Thyroid gland (tissue), 4 donors: ENCODE data around the gene RPTOR. TPM values are rescaled to one million over a fixed set of nuclear protein-coding genes. Genes with fewer than 3 reads are reported as not detected.

Experiments
- DNase-seq, 2 donors: peaks; one replicate each; pipeline ENCODE4 v3.0.0-alpha.2; 2019
- H3K27ac ChIP-seq, 3 donors: fragments of 200-600 bp; sonication (generic); 1 replicate in 2 of 3; 2 replicates in 1 of 3; pipeline ENCODE4 v1.5.1; 2016 to 2019; ENCODE audit warnings: mild to moderate bottlenecking in 1 of 3, moderate library complexity in 1 of 3
- H3K27me3 ChIP-seq: fragments of 200-600 bp; sonication (generic); one replicate; pipeline ENCODE4 v1.5.1; 2019
- H3K36me3 ChIP-seq, 2 donors: fragments of 200-600 bp; sonication (generic); one replicate each; pipeline ENCODE4 v1.5.1; 2016 to 2019
- H3K4me1 ChIP-seq, 2 donors: fragments of 200-600 bp; sonication (generic); one replicate each; pipeline ENCODE4 v1.5.1; 2017 to 2019
- H3K4me3 ChIP-seq, 3 donors: fragments of 200-600 bp; sonication (generic); replicated peaks in 1 of 3; 1 replicate in 2 of 3; 2 replicates in 1 of 3; pipeline ENCODE4 v1.5.1; 2016; ENCODE audit warnings: mild to moderate bottlenecking in 1 of 3
- H3K9me3 ChIP-seq: fragments of 200-600 bp; sonication (generic); one replicate; pipeline ENCODE4 v1.5.1; 2017
- POLR2A ChIP-seq, 2 donors: fragments of 450-650 bp; IDR thresholded peaks; one replicate each; pipeline ENCODE4 v1.6.1; 2017; ENCODE audit warnings: antibody characterized with exemption in 2 of 2, mild to moderate bottlenecking in 2 of 2, moderate library complexity in 1 of 2
- WGBS, 2 donors: methylation state at CpG; one replicate each; pipeline ENCODE4 v1.1.5; 2017; 5-methylcytosine and 5-hydroxymethylcytosine counted together
- intact Hi-C: fragments of 100-400 bp; cut with DNase I; formaldehyde crosslinking; loops from one replicate; pipeline ENCODE4 v1.15.1; 2023
- total RNA-seq, 4 donors: library from RNA; depleted of rRNA; stranded (reverse); fragments of >200 nt; gene quantifications; one replicate each; pipeline ENCODE4 v1.2.3, GENCODE V29; 2016
- TF ChIP-seq, protein P1 (sequence below), 6 experiments: fragments of 200-600 bp in 3 of 6; fragments of 450-650 bp in 3 of 6; sonication (generic) in 3 of 6; IDR thresholded peaks; one replicate each; pipeline ENCODE4 v1.5.1; 2016 to 2019; ENCODE audit warnings: antibody characterized with exemption in 6 of 6, mild to moderate bottlenecking in 2 of 6, inconsistent platforms in 1 of 6, moderate library complexity in 1 of 6

Gene RPTOR
- total RNA-seq, 4 donors from 2014 or later: 24.2 to 58.1 (median 34.5) TPM

DNA sequence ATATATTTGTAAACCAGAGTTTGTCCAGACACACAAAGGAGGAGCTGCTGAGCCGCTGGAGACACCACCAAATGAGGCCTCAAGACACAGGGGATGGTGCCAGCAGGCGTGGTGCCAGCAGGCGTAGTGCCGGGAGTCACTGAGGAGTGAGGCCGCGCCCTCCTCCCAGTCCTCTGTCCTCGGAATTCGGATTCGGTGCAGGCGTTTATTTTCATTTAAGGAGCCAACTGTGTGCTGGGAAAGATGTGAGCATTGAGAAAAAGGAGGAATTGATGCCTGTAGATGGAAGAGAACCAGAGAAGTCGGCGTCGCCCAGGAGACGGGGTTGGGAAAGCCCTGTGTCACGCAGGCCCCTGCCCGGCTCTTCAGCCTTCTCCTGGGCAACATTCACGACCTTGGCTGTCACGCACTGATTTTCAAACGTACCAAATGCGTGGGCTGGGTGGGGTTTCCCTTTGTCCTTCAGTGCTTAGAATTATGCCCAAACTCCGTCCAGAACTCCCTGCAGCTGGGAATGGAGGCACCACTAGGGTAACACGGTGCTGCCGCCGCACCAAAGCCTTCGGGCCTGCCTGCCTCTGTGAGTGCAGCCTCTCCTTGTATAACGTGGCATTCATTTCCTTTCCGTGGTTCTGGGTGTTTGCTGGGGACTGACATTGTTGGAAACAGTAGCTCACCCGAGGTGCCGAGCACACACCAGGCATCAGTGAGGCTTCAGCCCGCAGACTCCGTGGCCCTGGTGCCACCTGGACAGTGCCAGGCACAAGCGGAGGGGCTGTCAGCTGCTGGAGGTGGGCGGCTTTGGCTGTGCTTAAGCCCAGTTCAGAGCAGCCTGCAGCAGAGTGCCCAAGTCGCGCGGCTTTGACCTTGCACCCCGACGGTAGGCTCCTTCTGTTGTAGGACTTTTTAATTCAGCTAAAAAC is 398.0 kb downstream of the RPTOR start:
- peak; percentile 94 to 97 for DNase-seq
- 58 to 61% methylated on average over 38 of the region's 38 CpGs for WGBS, 2 donors
- Histone ChIP-seq H3K27me3 (no peaks in the 10 kb centered on the region), H3K4me3 (no peak overlapping the region), H3K9me3 (no peaks in the 10 kb centered on the region), H3K27ac (no peak overlapping the region), H3K36me3 (peaks cover 0 to 7% of the 10 kb centered on the region in 2 donors), H3K4me1 (peaks cover 0 to 16% of the 10 kb centered on the region in 2 donors)
- intact Hi-C loops: no loop called here
- TF ChIP-seq, protein P1, sequence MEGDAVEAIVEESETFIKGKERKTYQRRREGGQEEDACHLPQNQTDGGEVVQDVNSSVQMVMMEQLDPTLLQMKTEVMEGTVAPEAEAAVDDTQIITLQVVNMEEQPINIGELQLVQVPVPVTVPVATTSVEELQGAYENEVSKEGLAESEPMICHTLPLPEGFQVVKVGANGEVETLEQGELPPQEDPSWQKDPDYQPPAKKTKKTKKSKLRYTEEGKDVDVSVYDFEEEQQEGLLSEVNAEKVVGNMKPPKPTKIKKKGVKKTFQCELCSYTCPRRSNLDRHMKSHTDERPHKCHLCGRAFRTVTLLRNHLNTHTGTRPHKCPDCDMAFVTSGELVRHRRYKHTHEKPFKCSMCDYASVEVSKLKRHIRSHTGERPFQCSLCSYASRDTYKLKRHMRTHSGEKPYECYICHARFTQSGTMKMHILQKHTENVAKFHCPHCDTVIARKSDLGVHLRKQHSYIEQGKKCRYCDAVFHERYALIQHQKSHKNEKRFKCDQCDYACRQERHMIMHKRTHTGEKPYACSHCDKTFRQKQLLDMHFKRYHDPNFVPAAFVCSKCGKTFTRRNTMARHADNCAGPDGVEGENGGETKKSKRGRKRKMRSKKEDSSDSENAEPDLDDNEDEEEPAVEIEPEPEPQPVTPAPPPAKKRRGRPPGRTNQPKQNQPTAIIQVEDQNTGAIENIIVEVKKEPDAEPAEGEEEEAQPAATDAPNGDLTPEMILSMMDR (IDR thresholded peaks at IDR 0.05): peak in 2 of 6 experiments; percentile 10 to 33
- no peak for TF ChIP-seq POLR2A (IDR thresholded peaks at IDR 0.05)

DNA sequence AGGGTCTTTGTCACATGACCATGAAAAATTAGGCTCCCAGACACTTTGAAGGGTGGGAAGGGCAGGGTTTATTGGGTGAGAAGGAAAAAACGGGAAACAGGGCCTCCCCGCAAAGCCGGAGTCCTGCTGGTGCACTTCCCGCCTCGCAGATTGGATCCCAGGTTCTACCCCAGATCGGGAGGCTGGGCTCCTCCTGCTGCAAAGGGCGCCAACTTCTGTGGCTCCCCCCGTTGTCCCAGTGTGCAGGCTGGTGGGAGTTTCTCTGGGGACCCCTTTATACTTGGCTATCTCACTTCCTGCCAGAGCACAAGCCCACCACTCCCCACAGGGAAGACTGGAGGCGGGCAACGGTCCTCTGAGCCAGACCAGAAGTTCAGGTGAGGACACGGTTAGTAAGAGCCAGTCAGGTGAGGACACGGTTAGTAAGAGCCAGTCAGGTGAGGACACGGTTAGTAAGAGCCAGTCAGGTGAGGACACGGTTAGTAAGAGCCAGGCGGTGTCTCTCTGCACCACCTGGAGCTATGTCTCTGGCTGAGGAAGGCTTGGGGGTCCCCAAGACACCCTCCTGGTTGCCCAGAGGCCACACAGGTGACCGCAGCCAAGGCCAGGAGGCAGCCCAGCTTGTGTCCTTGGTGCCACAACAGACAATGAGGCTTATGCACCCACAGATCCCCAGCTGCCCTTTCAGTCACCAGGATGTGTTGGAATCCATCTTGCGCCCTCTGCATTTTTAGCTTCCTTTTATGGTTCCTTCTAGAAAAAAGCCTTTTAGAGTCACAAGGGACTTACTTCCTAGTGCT is 398.9 kb downstream of the RPTOR start:
- H3K4me3 ChIP-seq: no peak overlapping the region
- 94% methylated on average over 16 to 17 of the region's 17 CpGs for WGBS, 2 donors
- TF ChIP-seq, protein P1 (IDR thresholded peaks at IDR 0.05): no peak
- no peak for TF ChIP-seq POLR2A (IDR thresholded peaks at IDR 0.05)
- DNase-seq: no peak
- H3K27ac ChIP-seq: no peak overlapping the region
- intact Hi-C loops: no loop called here
- H3K4me1 ChIP-seq: peaks cover 0 to 16% of the 10 kb centered on the region in 2 donors
- H3K36me3 ChIP-seq: peaks cover 0 to 7% of the 10 kb centered on the region in 2 donors
- no peaks in the 10 kb centered on the region for H3K27me3 ChIP-seq
- H3K9me3 ChIP-seq: no peaks in the 10 kb centered on the region

DNA sequence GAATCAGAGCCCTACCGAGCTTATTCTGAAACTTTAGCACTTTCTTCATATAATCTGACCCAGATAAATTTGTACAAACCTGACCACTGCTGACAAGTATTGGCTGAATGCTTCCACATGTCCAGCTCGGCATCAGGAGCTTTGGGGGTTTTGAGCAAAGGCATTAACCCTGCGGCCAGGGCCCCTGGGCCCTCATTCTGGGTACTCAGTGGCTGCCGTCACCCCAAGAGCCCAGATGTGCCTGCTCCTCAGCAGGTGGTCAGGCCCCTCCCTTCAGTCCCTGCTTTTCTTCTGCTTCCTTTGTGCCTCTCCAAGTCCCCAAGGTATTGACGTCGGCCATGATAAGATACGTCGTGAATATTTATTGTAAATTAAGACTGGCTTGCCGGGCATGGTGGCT is 399.7 kb downstream of the RPTOR start:
- Histone ChIP-seq H3K4me3 (no peak overlapping the region), H3K27ac (no peak overlapping the region), H3K4me1 (peaks cover 0 to 16% of the 10 kb centered on the region in 2 donors), H3K27me3 (no peaks in the 10 kb centered on the region), H3K36me3 (peaks cover 0 to 7% of the 10 kb centered on the region in 2 donors), H3K9me3 (no peaks in the 10 kb centered on the region)
- TF ChIP-seq POLR2A (IDR thresholded peaks at IDR 0.05): no peak
- intact Hi-C loops: no loop called here
- DNase-seq: no peak
- WGBS, 2 donors: 92 to 96% methylated on average over 9 of the region's 9 CpGs

DNA sequence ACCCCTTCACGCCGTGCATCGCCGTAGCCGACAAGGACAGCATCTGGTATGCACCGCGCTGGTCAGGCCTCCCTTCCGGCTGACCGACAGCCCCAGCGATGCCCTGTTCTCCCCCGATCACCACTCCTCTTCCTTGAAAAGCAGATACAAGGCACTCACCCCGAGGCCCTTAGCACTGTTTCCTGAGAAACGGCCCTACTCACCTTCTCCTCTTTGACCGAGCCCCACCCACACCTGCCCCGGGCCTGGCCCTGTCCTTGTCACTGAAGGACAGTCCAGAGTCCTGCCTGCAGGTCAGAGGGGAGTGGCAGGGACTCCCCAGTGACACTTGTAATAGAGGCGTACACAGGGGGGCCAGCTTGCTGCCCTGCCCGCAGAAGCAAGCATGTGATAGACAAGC is 401.1 kb downstream of the RPTOR start:
- Histone ChIP-seq H3K4me1 (peaks cover 0 to 16% of the 10 kb centered on the region in 2 donors), H3K36me3 (peaks cover 0 to 7% of the 10 kb centered on the region in 2 donors), H3K27ac (no peak overlapping the region), H3K9me3 (no peaks in the 10 kb centered on the region), H3K27me3 (no peaks in the 10 kb centered on the region), H3K4me3 (no peak overlapping the region)
- WGBS, 2 donors: 92 to 95% methylated on average over 17 of the region's 17 CpGs
- intact Hi-C loops: no loop called here
- no peak for DNase-seq
- TF ChIP-seq, protein P1 (IDR thresholded peaks at IDR 0.05): no peak
- TF ChIP-seq POLR2A (IDR thresholded peaks at IDR 0.05): no peak

DNA sequence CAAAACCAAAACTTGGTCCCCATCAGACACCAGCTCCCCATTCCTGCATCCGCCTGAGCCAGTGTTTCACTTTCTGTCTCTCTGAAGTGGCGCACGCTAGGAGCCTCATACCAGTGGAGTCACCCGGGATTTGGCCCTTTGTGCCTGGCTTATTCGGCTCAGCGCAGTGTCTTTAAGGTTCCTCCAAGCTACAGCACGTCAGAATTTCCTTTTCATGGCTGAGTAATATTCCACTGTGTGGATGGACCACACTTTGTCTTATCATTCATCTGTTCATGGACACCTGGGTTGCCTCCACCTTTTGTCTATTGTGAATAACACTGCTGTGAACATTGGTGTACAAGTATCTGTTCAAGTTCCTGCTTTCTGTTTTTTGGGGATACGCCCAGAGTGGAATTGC is 401.8 kb downstream of the RPTOR start:
- DNase-seq: no peak
- H3K4me3 ChIP-seq: no peak overlapping the region
- H3K9me3 ChIP-seq: no peaks in the 10 kb centered on the region
- peaks cover 0 to 7% of the 10 kb centered on the region in 2 donors for H3K36me3 ChIP-seq
- intact Hi-C loops: no loop called here
- 98% methylated on average over 8 of the region's 8 CpGs for WGBS, 2 donors
- H3K27ac ChIP-seq: no peak overlapping the region
- TF ChIP-seq POLR2A (IDR thresholded peaks at IDR 0.05): no peak
- TF ChIP-seq, protein P1 (IDR thresholded peaks at IDR 0.05): no peak
- H3K27me3 ChIP-seq: no peaks in the 10 kb centered on the region
- H3K4me1 ChIP-seq: peaks cover 0 to 16% of the 10 kb centered on the region in 2 donors
